Fibroblast of lung (primary cell): ENCODE data around the gene PVRIG. TPM values are rescaled to one million over a fixed set of nuclear protein-coding genes. Genes with fewer than 3 reads are reported as not detected.
A peak's percentile ranks its signal among the peaks of the same experiment; 100 is the strongest.

Source experiments
- DNase-seq, 2 donors: peaks; one replicate each; pipeline versions ENCODE4 v3.0.0 to v3.0.0-alpha.2; 2010; ENCODE audit warnings: low read depth in 2 of 2
- H2AFZ ChIP-seq: 2 replicates; pipeline ENCODE4 v1.5.1; 2012; ENCODE audit warnings: low read length, control low read depth, inconsistent platforms
- H3K27ac ChIP-seq: 2 replicates; pipeline ENCODE4 v1.5.1; 2011; ENCODE audit warnings: low read length, control low read depth; ENCODE audit not compliant: insufficient read depth
- H3K27me3 ChIP-seq: 2 replicates; pipeline ENCODE4 v1.5.1; 2011; ENCODE audit warnings: mild to moderate bottlenecking, low read length; ENCODE audit not compliant: control insufficient read depth, insufficient read depth
- H3K36me3 ChIP-seq: 2 replicates; pipeline ENCODE4 v1.5.1; 2011; ENCODE audit warnings: low read length; ENCODE audit not compliant: control insufficient read depth, insufficient read depth
- H3K4me1 ChIP-seq: 2 replicates; pipeline ENCODE4 v1.5.1; 2011; ENCODE audit warnings: low read length; ENCODE audit not compliant: control insufficient read depth, insufficient read depth; ENCODE audit errors: extremely low read depth
- H3K4me2 ChIP-seq: 2 replicates; pipeline ENCODE4 v1.5.1; 2011; ENCODE audit warnings: low read length, control low read depth; ENCODE audit not compliant: insufficient read depth; ENCODE audit errors: extremely low read depth
- H3K4me3 ChIP-seq, 4 experiments: fragments of 200-600 bp in 1 of 4; sonication (generic) in 1 of 4; replicated peaks in 1 of 4; 2 replicates each; pipeline ENCODE4 v1.5.1; 2011 to 2016; ENCODE audit warnings: low read length in 4 of 4, low read depth in 3 of 4, mild to moderate bottlenecking in 3 of 4, control low read depth in 2 of 4, inconsistent platforms in 1 of 4, mixed read lengths in 1 of 4; ENCODE audit not compliant: insufficient read depth in 1 of 4; ENCODE audit errors: control extremely low read depth in 1 of 4
- H3K79me2 ChIP-seq: 2 replicates; pipeline ENCODE4 v1.5.1; 2012; ENCODE audit warnings: mild to moderate bottlenecking, low read length, inconsistent platforms; ENCODE audit not compliant: control insufficient read depth, insufficient read depth
- H3K9ac ChIP-seq: 2 replicates; pipeline ENCODE4 v1.5.1; 2011; ENCODE audit warnings: mild to moderate bottlenecking, low read length, control low read depth; ENCODE audit not compliant: insufficient read depth
- H3K9me3 ChIP-seq: 2 replicates; pipeline ENCODE4 v1.5.1; 2012; ENCODE audit warnings: low read depth, low read length; ENCODE audit not compliant: control insufficient read depth, insufficient read depth
- H4K20me1 ChIP-seq: 2 replicates; pipeline ENCODE4 v1.5.1; 2011; ENCODE audit warnings: low read length; ENCODE audit not compliant: control insufficient read depth, insufficient read depth; ENCODE audit errors: extremely low read depth
- CTCF ChIP-seq, 2 donors: IDR thresholded peaks in 1 of 2; conservative IDR thresholded peaks in 1 of 2; 1 replicate in 1 of 2; 2 replicates in 1 of 2; pipeline ENCODE4 v1.5.1; 2011 to 2012; ENCODE audit warnings: low read length in 2 of 2, control low read depth in 1 of 2, inconsistent platforms in 1 of 2, low read depth in 1 of 2, mild to moderate bottlenecking in 1 of 2
- EZH2 ChIP-seq: IDR thresholded peaks from 2 replicates; pipeline ENCODE4 v1.5.1; 2012; ENCODE audit warnings: low read length, control low read depth, mild to moderate bottlenecking; ENCODE audit errors: missing control alignments
- polyA plus RNA-seq, 2 donors: library from polyadenylated mRNA; depleted of rRNA in 1 of 2; stranded (reverse) in 1 of 2; unstranded in 1 of 2; fragments of >200 nt; gene quantifications; 2 replicates each; pipeline ENCODE4 v1.2.1, GENCODE V29; 2011 to 2012; ENCODE audit warnings: missing spikeins in 1 of 2
- total RNA-seq: library from RNA; depleted of rRNA; stranded (reverse); fragments of >200 nt; gene quantifications from 2 replicates; pipeline ENCODE4 v1.2.1, GENCODE V29; 2014

PVRIG gene
- total and polyA plus RNA-seq, 2 donors (not counting 1 experiment from before 2014, with no cell fraction given): not detected

DNA sequence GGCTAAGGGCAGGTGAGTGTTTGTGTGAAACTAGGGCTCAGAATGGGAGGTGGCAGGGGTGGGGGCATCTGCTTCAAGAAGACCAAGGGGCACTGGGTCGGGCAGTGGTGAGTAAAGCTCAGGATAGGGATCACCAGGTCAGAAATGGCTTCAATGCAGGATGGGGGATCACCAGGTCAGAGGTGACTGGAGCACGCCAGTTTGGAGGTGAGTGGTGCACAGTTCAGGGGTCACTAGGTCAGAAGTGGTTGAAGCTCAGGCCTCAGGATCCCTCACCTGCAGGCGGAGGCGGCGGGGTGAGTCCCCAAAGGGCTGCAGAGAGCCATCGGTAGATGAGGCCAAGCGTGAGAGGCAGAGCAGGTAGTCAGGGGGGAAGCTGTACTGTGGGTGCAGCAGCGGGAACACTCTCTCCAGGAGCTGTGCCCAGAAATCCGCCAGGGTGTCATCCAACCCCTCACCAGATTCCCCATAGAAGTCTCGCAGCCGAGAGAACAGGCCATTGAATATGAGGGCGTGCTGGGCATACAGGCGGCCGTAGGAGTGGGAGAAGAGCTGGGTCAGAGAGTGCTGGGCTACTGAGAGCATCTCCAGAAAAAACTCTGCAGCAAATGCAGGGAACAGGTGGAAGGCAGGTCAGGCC, 44.3 kb upstream of the PVRIG start:
- no peak for TF ChIP-seq EZH2
- TF ChIP-seq CTCF (conservative IDR thresholded peaks at IDR 0.05 in 1 of 2, IDR thresholded peaks at IDR 0.05 in 1 of 2; ENCODE audit: low read depth in 1 of 2, low read length in 2 of 2): no peak
- Histone ChIP-seq H3K27me3 (no peaks in the 10 kb centered on the region), H3K27ac (no peak overlapping the region), H3K9me3 (no peaks in the 10 kb centered on the region), H3K4me2 (no peak overlapping the region), H2AFZ (no peak overlapping the region), H4K20me1 (no peaks in the 10 kb centered on the region), H3K4me1 (no peaks in the 10 kb centered on the region), H3K79me2 (no peaks in the 10 kb centered on the region), H3K36me3 (no peaks in the 10 kb centered on the region), H3K9ac (no peak overlapping the region), H3K4me3 (no peak overlapping the region)
- DNase-seq: no peak

DNA sequence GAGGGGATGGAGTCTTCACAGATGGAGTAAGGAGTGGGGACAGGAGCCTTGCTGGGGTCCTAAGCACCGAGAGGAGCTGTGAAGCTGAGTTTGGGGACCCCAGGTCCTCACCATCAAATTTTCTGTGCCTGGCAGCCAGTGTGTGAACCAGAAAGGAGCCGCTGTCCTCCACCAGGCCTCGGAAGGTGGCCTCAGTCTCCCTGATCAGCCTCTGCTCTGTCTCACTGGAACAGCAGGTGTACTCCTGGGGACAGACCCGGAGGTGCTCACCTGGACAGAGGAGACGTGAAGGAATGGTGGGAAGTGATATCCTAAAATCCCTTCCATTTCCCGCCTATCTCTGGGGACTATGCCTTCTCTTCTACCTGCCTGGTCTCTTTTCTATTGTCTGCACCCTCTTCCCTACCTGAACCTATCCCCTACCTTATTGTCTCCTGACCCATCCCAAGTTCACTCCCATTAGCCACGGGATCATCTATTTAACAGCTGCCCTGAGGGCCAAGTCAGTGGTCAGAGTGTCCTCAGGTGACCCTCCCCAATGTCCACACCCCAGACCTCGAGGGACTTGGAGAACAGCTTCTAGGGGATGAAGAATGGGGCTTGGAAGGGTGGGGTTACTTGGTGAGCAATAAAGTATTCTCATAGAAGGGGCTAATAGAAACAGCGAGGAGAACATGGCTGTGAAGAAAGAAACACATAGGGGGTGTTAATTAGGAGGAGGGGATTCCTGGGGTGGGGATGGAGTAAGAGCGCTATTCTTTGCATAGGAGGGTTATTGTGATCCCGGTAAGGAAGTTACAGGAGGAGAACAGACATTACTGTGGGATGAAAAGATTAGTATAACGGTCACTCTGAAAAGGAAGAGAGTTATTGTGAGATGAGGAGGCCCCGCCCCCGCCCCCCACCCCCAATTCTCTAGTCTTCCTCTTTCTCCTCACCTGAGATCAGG, 43.4 kb upstream of the PVRIG start:
- Histone ChIP-seq H3K9me3 (no peaks in the 10 kb centered on the region), H3K4me2 (peak overlapping the region; percentile 85), H3K79me2 (no peaks in the 10 kb centered on the region), H3K9ac (peak overlapping the region; percentile 68), H3K36me3 (no peaks in the 10 kb centered on the region), H4K20me1 (no peaks in the 10 kb centered on the region), H3K27ac (no peak overlapping the region), H3K27me3 (no peaks in the 10 kb centered on the region), H2AFZ (no peak overlapping the region), H3K4me3 (peak overlapping the region; percentile 70 to 78 (median 76)), H3K4me1 (no peaks in the 10 kb centered on the region)
- TF ChIP-seq CTCF (conservative IDR thresholded peaks at IDR 0.05 in 1 of 2, IDR thresholded peaks at IDR 0.05 in 1 of 2; ENCODE audit: low read depth in 1 of 2, low read length in 2 of 2) (no peak), EZH2 (no peak)
- no peak for DNase-seq
